Erythroblast (primary cell): Measurements from ENCODE around the gene MOCS1.
"Not testable (repeated sequence)": the region's sequence is repeated elsewhere in the genome, so short reads cannot be mapped to it uniquely, and the experiment has no call there.

ENCODE experiments used
- DNase-seq, 2 experiments: peaks; one replicate each; lab custom pipeline; 2025; lab: John Stamatoyannopoulos, UW
- GATA1 ChIP-seq: IDR thresholded peaks from 2 replicates; pipeline ENCODE4 v1.6.1; 2011; ENCODE audit warnings: low read depth, mild to moderate bottlenecking, control low read depth, low read length, moderate library complexity
- POLR2A ChIP-seq: IDR thresholded peaks from 2 replicates; pipeline ENCODE4 v1.6.1; 2011; ENCODE audit warnings: mild to moderate bottlenecking, low read length

The MOCS1 gene

GRCh38 chr6:39934131-39934757 lies at the start of gene MOCS1:
Gene MOCS1, minus strand, starts transcription at chr6:39934462. Its CDS starts 45 bp downstream, at chr6:39934417.
- DNase-seq: peak in 1 of 2 experiments; percentile 1

GRCh38 chr6:39984051-39984450 lies 49.8 kb upstream of the MOCS1 start:
- DNase-seq: no peak
- no peak for TF ChIP-seq POLR2A
- no peak for TF ChIP-seq GATA1

More at GRCh38 chr6:39934131-39934757, at the start of gene MOCS1:
- TF ChIP-seq GATA1 (no peak), POLR2A (no peak)

GRCh38 chr6:39983193-39983592 lies 48.9 kb upstream of the MOCS1 start:
- no peak for DNase-seq
- no peak for TF ChIP-seq GATA1
- TF ChIP-seq POLR2A: no peak

DNA sequence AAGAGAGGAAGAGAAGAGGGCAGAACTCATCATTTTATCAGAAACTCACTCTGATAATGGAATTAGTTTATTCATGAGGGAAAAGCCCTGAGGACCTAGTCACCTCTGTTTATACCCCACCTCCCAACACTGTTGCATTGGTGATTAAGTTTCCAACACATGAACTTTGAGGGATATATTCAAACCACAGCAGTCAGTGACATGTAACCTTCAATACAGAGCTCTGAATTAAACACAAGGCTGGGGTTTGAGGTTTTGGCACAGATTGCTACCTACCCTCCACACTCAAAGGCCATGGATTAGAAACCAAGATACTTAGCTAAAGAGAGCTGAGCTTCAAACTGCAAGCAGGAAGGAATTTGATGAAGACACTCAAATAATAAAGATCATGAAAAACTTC lies 48.5 kb upstream of the MOCS1 start:
- no peak for TF ChIP-seq POLR2A
- TF ChIP-seq GATA1: no peak
- no peak for DNase-seq

DNA sequence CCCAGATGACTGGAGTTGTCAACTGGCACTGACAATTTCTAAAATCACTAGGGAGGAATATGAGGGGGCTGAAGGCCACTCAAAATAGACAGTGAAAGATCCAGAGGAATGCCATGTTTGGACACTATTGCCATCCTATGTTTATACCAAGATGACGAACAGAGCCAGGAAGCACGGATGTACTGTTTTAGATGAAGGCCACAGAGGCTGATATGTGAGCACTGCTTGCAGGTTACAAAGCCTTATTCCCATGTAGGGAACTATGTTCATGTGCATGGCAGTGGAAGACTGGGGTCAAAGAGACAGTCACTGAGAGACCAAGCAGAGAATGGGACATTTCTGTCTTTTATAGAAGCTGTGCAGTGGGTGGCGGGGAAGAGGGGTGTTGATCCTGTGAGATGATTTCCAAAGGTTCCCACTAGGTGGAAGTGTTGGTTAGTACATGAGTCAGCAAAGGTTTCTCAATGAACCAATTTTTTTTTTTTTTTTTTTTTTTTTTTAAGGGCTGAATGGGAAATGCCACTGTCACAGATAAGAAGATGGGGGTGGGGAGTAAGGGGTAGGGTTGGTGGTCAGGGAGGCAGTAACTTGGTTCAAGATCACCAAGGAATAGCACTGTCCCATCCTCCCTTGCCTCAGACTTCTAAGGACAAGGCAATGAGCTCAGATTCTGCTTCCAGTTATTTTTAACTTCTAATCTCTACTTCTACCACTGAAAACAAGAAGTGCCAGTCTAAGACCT lies 46.7 kb upstream of the MOCS1 start:
- DNase-seq: peak; percentile 16 to 41
- TF ChIP-seq GATA1: no peak
- TF ChIP-seq POLR2A: no peak

GRCh38 chr6:39979461-39980328 lies 45.4 kb upstream of the MOCS1 start:
- DNase-seq: no peak
- no peak for TF ChIP-seq GATA1
- no peak for TF ChIP-seq POLR2A

- TF ChIP-seq POLR2A (no peak), GATA1 (no peak)
- DNase-seq: no peak
Measured at GRCh38 chr6:39978240-39978639, 44.0 kb upstream of the MOCS1 start.

DNA sequence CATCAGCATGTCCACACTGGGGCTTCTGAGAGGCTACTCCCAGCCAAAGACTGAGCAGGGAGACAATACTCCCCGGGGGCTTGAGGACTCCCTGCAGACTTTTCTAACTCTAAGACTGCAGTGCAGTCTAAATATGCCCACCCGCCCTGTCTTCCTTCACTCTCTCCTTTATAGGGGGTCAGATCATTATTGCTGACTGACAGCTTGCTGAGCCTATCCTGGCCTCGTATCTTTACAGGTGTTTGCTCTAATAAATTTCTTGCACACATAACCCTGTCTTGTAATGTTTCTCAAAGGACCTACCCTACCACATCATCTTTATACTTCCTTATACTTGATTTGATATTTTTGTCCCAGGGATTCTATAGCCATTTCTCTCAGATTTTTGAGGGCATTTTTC lies 39.4 kb upstream of the MOCS1 start:
- no peak for DNase-seq
- TF ChIP-seq GATA1: no peak
- no peak for TF ChIP-seq POLR2A

GRCh38 chr6:39972717-39973116 lies 38.5 kb upstream of the MOCS1 start:
- DNase-seq: not testable (repeated sequence)

- not testable (repeated sequence) for DNase-seq
Measured at GRCh38 chr6:39971131-39971530, 36.9 kb upstream of the MOCS1 start.

DNA sequence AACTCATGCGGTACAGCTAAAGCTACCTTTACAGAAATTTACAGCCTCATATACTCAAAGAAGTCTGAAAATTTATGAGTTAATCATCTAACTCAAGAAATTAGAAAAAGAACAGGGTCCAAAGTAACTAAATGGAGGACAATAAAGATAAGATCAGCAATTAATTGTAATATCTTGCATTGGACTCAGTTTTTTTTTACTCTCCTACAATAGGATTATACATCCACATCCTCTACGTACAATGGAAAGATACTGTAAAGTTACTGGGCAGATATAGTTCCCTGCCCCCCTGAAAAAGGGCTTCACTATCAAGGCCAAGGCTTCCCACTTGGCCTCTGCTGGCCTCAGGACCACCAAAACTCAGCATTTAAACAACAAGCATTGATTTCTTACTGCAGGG lies 31.5 kb upstream of the MOCS1 start:
- TF ChIP-seq GATA1 (no peak), POLR2A (no peak)
- DNase-seq: no peak

DNA sequence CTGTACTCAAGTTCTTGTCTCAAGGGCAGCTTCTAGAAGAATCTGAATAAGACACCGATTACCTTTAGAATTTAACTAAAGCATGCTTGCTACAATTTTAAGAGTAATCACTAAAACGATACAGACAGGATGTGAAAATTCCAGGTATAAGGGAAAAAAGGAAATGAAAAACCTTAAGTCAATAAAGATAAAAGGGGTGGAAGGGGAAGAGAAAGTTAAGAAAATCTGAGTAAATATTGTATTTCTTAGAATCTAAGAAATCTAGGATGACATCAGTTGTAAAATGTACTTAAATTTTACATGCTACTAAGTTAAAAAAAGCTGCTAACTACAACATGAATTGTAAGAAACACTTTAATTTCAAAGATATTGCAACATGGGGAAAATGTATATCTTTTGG lies 30.3 kb upstream of the MOCS1 start:
- TF ChIP-seq POLR2A (no peak), GATA1 (no peak)
- DNase-seq: no peak

- no peak for DNase-seq
- no peak for TF ChIP-seq POLR2A
- no peak for TF ChIP-seq GATA1
Measured at GRCh38 chr6:39964094-39964493, 29.8 kb upstream of the MOCS1 start.

- TF ChIP-seq POLR2A (no peak), GATA1 (no peak)
- DNase-seq: no peak
Measured at GRCh38 chr6:39962831-39963230, 28.6 kb upstream of the MOCS1 start.

DNA sequence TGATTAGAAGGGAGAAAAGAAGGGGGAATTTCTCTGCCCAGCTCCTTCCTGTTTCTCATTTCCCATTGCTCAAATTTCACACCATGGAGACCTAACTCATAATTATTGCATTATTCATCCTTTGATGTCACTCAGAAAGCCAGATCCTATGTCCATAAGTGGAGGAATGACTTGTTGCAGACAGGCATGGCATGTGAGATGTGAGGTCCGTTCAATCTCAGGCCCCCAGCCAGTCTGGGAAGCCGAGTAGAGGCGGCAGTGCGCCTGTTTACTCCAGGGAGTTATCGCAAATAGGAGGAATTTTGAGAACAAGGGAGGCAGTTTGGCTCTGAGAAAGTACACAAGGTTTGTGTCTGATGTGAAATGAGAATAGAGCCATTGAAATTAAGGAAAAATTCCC lies 26.9 kb upstream of the MOCS1 start:
- DNase-seq: no peak
- no peak for TF ChIP-seq GATA1
- TF ChIP-seq POLR2A: no peak
